Liver (tissue), 9 donors: ENCODE results near the gene PAIP2. TPM values are rescaled to one million over a fixed set of nuclear protein-coding genes. Genes with fewer than 3 reads are reported as not detected.

ENCODE experiments used
- DNase-seq: peaks from one replicate; pipeline ENCODE4 v3.0.0-alpha.2; 2017; ENCODE audit warnings: low spot score
- H3K27ac ChIP-seq, 2 donors: one replicate each; pipeline ENCODE4 v1.7.0; 2013; ENCODE audit warnings: inconsistent platforms in 2 of 2, low read length in 2 of 2, control low read depth in 1 of 2, low read depth in 1 of 2, mild to moderate bottlenecking in 1 of 2
- H3K27me3 ChIP-seq, 4 donors: one replicate each; pipeline versions ENCODE4 v1.6.1 to v1.7.0; 2013; ENCODE audit warnings: low read length in 3 of 4, inconsistent platforms in 1 of 4, mild to moderate bottlenecking in 1 of 4, moderate library complexity in 1 of 4; ENCODE audit not compliant: control insufficient read depth in 4 of 4, insufficient read depth in 4 of 4
- H3K36me3 ChIP-seq, 4 donors: one replicate each; pipeline versions ENCODE4 v1.6.1 to v1.7.0; 2013; ENCODE audit warnings: low read length in 3 of 4, mild to moderate bottlenecking in 3 of 4, low read depth in 1 of 4, moderate library complexity in 1 of 4; ENCODE audit not compliant: control insufficient read depth in 4 of 4, insufficient read depth in 3 of 4
- H3K4me1 ChIP-seq, 4 donors: one replicate each; pipeline versions ENCODE4 v1.6.1 to v1.7.0; 2013; ENCODE audit warnings: low read length in 3 of 4, mild to moderate bottlenecking in 3 of 4, moderate library complexity in 1 of 4; ENCODE audit not compliant: control insufficient read depth in 4 of 4, insufficient read depth in 4 of 4
- H3K4me3 ChIP-seq, 3 donors: one replicate each; pipeline versions ENCODE4 v1.6.1 to v1.7.0; 2013; ENCODE audit warnings: low read length in 3 of 3, control low read depth in 1 of 3, low read depth in 1 of 3, mild to moderate bottlenecking in 1 of 3
- H3K9ac ChIP-seq, 2 donors: one replicate each; pipeline ENCODE4 v1.7.0; 2013; ENCODE audit warnings: low read length in 2 of 2, mild to moderate bottlenecking in 2 of 2, moderate library complexity in 2 of 2, control low read depth in 1 of 2, low read depth in 1 of 2
- H3K9me3 ChIP-seq, 4 donors: one replicate each; pipeline versions ENCODE4 v1.6.1 to v1.7.0; 2013; ENCODE audit warnings: low read length in 3 of 4; ENCODE audit not compliant: control insufficient read depth in 4 of 4
- EGR1 ChIP-seq, 2 donors: IDR thresholded peaks; 2 replicates each; pipeline ENCODE4 v1.6.1; 2016 to 2018; ENCODE audit warnings: antibody characterized with exemption in 2 of 2, low read depth in 2 of 2
- FOXA1 ChIP-seq: IDR thresholded peaks from 2 replicates; pipeline ENCODE4 v1.6.1; 2016; ENCODE audit warnings: antibody characterized with exemption
- FOXA2 ChIP-seq: IDR thresholded peaks from 2 replicates; pipeline ENCODE4 v1.6.1; 2016; ENCODE audit warnings: antibody characterized with exemption
- GABPA ChIP-seq, 2 donors: IDR thresholded peaks in 1 of 2; conservative IDR thresholded peaks in 1 of 2; 2 replicates each; pipeline ENCODE4 v1.6.1; 2016; ENCODE audit warnings: antibody characterized with exemption in 2 of 2, mild to moderate bottlenecking in 1 of 2, moderate library complexity in 1 of 2
- HNF4A ChIP-seq, 2 donors: conservative IDR thresholded peaks; 2 replicates each; pipeline ENCODE4 v1.6.1; 2016; ENCODE audit warnings: antibody characterized with exemption in 2 of 2, mild to moderate bottlenecking in 2 of 2
- HNF4G ChIP-seq: IDR thresholded peaks from 2 replicates; pipeline ENCODE4 v1.6.1; 2016; ENCODE audit warnings: antibody characterized with exemption
- JUND ChIP-seq, 2 donors: IDR thresholded peaks; 2 replicates each; pipeline ENCODE4 v1.6.1; 2016; ENCODE audit warnings: antibody characterized with exemption in 2 of 2
- MAX ChIP-seq: IDR thresholded peaks from 2 replicates; pipeline ENCODE4 v1.6.1; 2016; ENCODE audit warnings: antibody characterized with exemption
- NR2F2 ChIP-seq: IDR thresholded peaks from 2 replicates; pipeline ENCODE4 v1.6.1; 2016; ENCODE audit warnings: antibody characterized with exemption
- RAD21 ChIP-seq, 2 donors: IDR thresholded peaks; 2 replicates each; pipeline ENCODE4 v1.6.1; 2016; ENCODE audit warnings: antibody characterized with exemption in 2 of 2, mild to moderate bottlenecking in 2 of 2
- REST ChIP-seq: IDR thresholded peaks from 2 replicates; pipeline ENCODE4 v1.6.1; 2016; ENCODE audit warnings: antibody characterized with exemption, mild to moderate bottlenecking
- RXRA ChIP-seq, 2 donors: IDR thresholded peaks; 2 replicates each; pipeline ENCODE4 v1.6.1; 2017 to 2018; ENCODE audit warnings: antibody characterized with exemption in 2 of 2, mild to moderate bottlenecking in 1 of 2
- SP1 ChIP-seq: IDR thresholded peaks from 2 replicates; pipeline ENCODE4 v1.6.1; 2018; ENCODE audit warnings: antibody characterized with exemption, mild to moderate bottlenecking
- TAF1 ChIP-seq: conservative IDR thresholded peaks from 2 replicates; pipeline ENCODE4 v1.6.1; 2016; ENCODE audit warnings: antibody characterized with exemption, mild to moderate bottlenecking
- ZBTB33 ChIP-seq: IDR thresholded peaks from 2 replicates; pipeline ENCODE4 v1.6.1; 2016; ENCODE audit warnings: antibody characterized with exemption
- WGBS: extraction: QIAGEN DNeasy Blood & Tissue Kit; methylation state at CpG from one replicate; pipeline ENCODE4 v1.1.7; 2013; 5-methylcytosine and 5-hydroxymethylcytosine counted together
- polyA plus RNA-seq, 2 donors: library from polyadenylated mRNA; stranded (reverse) in 1 of 2; unstranded in 1 of 2; fragments of 200-250 nt in 1 of 2; fragments of >200 nt in 1 of 2; fragmentation: Nextera tagmentation in 1 of 2; extraction: Ambion mirVana in 1 of 2; gene quantifications; one replicate each; pipeline versions ENCODE4 v1.2.1 to v1.2.3, GENCODE V29; 2013 to 2015
- total RNA-seq, 2 donors: library from RNA; depleted of rRNA; stranded (reverse); fragments of >200 nt; gene quantifications; one replicate each; pipeline ENCODE4 v1.2.3, GENCODE V29; 2014
- TF ChIP-seq, protein P1 (sequence below): IDR thresholded peaks from 2 replicates; pipeline ENCODE4 v1.6.1; 2016; ENCODE audit warnings: antibody characterized with exemption
- TF ChIP-seq, protein P2 (sequence below): fragments of 150-350 bp; IDR thresholded peaks from 2 replicates; pipeline ENCODE4 v1.5.1; 2017; ENCODE audit warnings: improper control_type of control experiment, low read depth, low read length; ENCODE audit not compliant: missing input control
- donor health status: healthy.
- donor health status: healthy.
- donor health status: healthy.
- donor health status: healthy.
- donor health status: healthy.

The PAIP2 gene
- total and polyA plus RNA-seq, 4 donors = 41.5 to 63.2 (median 45.1) TPM

DNA sequence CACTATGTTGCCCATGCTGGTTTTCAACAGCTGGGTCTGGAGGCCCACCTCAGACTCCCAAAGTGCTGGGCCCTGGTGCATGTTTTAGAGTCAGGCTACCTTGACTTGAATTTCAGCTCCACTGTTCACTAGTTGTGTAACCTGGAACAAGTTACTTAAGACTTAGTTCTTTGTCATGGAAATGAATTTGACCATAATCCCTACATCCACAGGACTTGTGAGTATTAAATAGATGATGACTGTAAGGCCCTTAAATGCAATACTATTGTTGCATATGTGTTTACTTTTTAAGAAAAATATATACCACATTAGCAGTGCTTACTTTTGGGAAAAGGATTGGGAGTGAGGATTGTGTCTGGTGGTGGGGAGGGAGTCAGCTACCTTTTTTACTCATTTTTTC lies 16.4 kb downstream of the PAIP2 start:
- Histone ChIP-seq H3K27ac (no peak overlapping the region), H3K27me3 (no peaks in the 10 kb centered on the region), H3K9me3 (no peaks in the 10 kb centered on the region), H3K4me3 (no peak overlapping the region), H3K36me3 (peaks cover 0 to 2% (median under 1%) of the 10 kb centered on the region in 4 donors), H3K9ac (no peak overlapping the region), H3K4me1 (no peaks in the 10 kb centered on the region)
- no peak for DNase-seq
- TF ChIP-seq ZBTB33 (no peak), TAF1 (no peak), NR2F2 (no peak), RAD21 (IDR thresholded peaks at IDR 0.05) (no peak), RXRA (IDR thresholded peaks at IDR 0.05) (no peak), FOXA2 (no peak)
- TF ChIP-seq, protein P1, sequence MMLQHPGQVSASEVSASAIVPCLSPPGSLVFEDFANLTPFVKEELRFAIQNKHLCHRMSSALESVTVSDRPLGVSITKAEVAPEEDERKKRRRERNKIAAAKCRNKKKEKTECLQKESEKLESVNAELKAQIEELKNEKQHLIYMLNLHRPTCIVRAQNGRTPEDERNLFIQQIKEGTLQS = no peak
- TF ChIP-seq, protein P2, sequence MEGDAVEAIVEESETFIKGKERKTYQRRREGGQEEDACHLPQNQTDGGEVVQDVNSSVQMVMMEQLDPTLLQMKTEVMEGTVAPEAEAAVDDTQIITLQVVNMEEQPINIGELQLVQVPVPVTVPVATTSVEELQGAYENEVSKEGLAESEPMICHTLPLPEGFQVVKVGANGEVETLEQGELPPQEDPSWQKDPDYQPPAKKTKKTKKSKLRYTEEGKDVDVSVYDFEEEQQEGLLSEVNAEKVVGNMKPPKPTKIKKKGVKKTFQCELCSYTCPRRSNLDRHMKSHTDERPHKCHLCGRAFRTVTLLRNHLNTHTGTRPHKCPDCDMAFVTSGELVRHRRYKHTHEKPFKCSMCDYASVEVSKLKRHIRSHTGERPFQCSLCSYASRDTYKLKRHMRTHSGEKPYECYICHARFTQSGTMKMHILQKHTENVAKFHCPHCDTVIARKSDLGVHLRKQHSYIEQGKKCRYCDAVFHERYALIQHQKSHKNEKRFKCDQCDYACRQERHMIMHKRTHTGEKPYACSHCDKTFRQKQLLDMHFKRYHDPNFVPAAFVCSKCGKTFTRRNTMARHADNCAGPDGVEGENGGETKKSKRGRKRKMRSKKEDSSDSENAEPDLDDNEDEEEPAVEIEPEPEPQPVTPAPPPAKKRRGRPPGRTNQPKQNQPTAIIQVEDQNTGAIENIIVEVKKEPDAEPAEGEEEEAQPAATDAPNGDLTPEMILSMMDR = no peak

DNA sequence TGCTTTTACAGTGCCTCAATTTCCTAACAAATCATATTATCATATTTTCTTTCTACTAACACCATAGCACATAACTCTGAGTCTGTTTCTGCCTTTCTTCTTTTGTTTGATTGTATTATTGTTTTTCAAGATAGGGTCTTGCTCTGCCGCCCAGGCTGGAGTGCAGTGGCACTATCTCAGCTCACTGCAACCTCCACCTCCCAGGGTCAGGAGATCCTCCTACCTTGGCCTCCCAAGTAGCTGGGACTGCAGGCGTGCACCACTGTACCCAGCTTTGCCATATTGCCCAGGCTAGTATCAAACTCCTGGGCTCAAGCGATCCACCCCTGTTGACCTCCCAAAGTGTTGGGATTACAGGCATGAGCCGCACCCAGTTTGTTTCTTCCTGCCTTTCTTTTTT lies 18.7 kb downstream of the PAIP2 start:
- H3K27ac ChIP-seq = no peak overlapping the region
- H3K4me3 ChIP-seq = no peak overlapping the region
- no peaks in the 10 kb centered on the region for H3K27me3 ChIP-seq
- peaks cover 2 to 11% (median 10%) of the 10 kb centered on the region in 4 donors for H3K36me3 ChIP-seq
- 97% methylated on average over 4 of the region's 4 CpGs for WGBS
- no peak overlapping the region for H3K9ac ChIP-seq
- no peak for TF ChIP-seq SP1
- TF ChIP-seq HNF4G = no peak
- TF ChIP-seq HNF4A (conservative IDR thresholded peaks at IDR 0.05) = no peak
- no peak for TF ChIP-seq FOXA1
- no peak for TF ChIP-seq NR2F2
- TF ChIP-seq RAD21 (IDR thresholded peaks at IDR 0.05) = no peak
- no peak for TF ChIP-seq JUND (IDR thresholded peaks at IDR 0.05)
- no peak for DNase-seq
- H3K4me1 ChIP-seq = no peaks in the 10 kb centered on the region
- H3K9me3 ChIP-seq = no peaks in the 10 kb centered on the region

- TF ChIP-seq RAD21 (IDR thresholded peaks at IDR 0.05) = no peak
- TF ChIP-seq REST = no peak
- no peak for TF ChIP-seq MAX
- TF ChIP-seq HNF4A (conservative IDR thresholded peaks at IDR 0.05) = no peak
- no peak for TF ChIP-seq NR2F2
- TF ChIP-seq GABPA (IDR thresholded peaks at IDR 0.05 in 1 of 2, conservative IDR thresholded peaks at IDR 0.05 in 1 of 2) = no peak
- TF ChIP-seq, protein P1 = no peak
- TF ChIP-seq HNF4G = no peak
- no peak for TF ChIP-seq FOXA2
- TF ChIP-seq EGR1 (IDR thresholded peaks at IDR 0.05; ENCODE audit: low read depth in 2 of 2) = no peak
- 86% methylated on average over 6 of the region's 6 CpGs for WGBS
- H3K4me3 ChIP-seq = no peak overlapping the region
These were observed 20.3 kb downstream of the PAIP2 start for GRCh38 chr5:139361835-139362429.

More at GRCh38 chr5:139361835-139362429, 20.3 kb downstream of the PAIP2 start:
- H3K9ac ChIP-seq = no peak overlapping the region
- DNase-seq = no peak
- no peaks in the 10 kb centered on the region for H3K4me1 ChIP-seq
- no peaks in the 10 kb centered on the region for H3K9me3 ChIP-seq
- no peaks in the 10 kb centered on the region for H3K27me3 ChIP-seq
- no peak overlapping the region for H3K27ac ChIP-seq
- peaks cover 14 to 26% (median 22%) of the 10 kb centered on the region in 4 donors for H3K36me3 ChIP-seq
